NCI-H1092 (cell line): ENCODE data around the gene PCDHGA8.
"Not testable (repeated sequence)": the region's sequence is repeated elsewhere in the genome, so short reads cannot be mapped to it uniquely, and the experiment has no call there.

Experiments used
- DNase-seq: peaks from one replicate; lab custom pipeline; 2025; lab: John Stamatoyannopoulos, UW

Gene PCDHGA8

DNA sequence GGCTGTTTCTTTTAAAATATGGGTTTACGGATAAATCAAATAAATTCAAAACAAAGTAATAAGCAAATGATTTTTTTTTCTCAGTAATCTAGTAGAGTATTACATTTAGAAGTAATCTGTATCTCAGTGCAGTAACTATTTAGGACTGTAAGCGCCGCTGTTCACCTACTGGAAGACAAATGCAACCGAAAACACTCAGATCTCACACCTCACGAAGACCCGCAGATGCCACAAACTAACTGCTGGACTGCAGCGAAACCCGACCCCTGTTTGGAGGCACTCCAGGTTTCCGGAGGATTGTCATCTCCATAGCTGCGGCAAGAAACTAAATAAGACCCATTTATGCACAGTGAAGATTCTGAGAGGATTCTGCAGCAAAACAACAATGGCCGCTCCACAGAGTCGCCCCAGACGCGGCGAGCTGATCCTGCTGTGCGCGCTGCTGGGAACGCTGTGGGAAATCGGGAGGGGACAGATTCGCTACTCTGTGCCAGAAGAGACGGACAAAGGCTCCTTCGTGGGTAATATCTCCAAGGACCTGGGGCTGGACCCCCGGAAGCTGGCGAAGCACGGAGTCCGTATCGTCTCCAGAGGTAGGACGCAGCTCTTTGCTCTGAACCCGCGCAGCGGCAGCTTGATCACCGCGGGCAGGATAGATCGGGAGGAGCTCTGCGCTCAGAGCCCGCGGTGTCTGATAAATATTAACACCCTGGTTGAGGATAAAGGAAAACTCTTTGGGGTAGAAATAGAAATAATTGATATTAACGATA, at the start of gene PCDHGA8:
TSS of gene PCDHGA8 (plus strand) at position 205 of the 770 bp plus-strand sequence. CDS start at position 386, 181 bp downstream.
- DNase-seq: no peak

GRCh38 chr5:141342773-141343172, 49.7 kb upstream of the PCDHGA8 start:
- no peak for DNase-seq

- no peak for DNase-seq
Observed at GRCh38 chr5:141343242-141343952, 49.0 kb upstream of the PCDHGA8 start, which contains the start of gene PCDHGA3. Gene PCDHGA3, plus strand, starts transcription at chr5:141343829. Its CDS starts 205 bp downstream, at chr5:141344034.

DNA sequence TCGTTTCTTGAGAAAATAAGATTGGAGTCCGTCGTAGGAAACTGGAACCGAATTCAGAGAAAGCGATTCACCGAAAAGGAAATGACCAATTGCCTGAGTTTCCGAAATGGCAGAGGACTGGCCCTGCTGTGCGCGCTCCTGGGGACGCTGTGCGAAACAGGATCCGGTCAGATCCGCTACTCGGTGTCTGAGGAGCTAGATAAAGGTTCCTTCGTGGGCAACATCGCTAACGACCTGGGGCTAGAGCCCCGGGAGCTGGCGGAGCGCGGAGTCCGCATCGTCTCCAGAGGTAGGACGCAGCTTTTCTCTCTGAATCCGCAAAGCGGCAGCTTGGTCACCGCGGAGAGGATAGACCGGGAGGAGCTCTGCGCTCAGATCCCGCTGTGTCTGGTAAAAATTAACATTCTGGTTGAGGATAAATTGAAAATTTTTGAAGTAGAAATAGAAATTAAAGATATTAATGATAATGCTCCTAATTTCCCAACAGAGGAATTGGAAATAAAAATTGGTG, 48.4 kb upstream of the PCDHGA8 start:
- no peak for DNase-seq

DNA sequence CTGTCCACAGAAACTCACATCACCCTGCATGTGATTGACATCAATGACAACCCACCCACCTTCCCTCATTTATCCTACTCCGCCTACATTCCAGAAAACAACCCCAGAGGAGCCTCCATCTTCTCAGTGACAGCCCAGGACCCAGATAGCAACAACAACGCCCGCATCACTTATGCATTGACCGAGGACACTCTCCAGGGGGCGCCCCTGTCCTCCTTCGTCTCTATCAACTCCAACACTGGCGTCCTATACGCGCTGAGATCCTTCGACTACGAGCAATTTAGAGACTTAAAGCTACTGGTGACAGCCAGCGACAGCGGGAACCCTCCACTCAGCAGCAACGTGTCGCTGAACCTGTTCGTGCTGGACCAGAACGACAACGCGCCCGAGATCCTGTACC, 47.1 kb upstream of the PCDHGA8 start:
- DNase-seq: no peak

DNA sequence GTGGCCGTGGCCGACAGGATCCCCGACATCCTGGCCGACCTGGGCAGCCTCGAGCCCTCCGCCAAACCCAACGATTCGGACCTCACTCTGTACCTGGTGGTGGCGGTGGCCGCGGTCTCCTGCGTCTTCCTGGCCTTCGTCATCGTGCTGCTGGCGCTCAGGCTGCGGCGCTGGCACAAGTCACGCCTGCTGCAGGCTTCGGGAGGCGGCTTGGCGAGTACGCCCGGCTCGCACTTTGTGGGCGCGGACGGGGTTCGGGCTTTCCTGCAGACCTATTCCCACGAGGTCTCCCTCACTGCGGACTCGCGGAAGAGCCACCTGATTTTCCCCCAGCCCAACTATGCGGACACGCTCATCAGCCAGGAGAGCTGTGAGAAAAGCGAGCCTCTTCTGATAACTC, 46.4 kb upstream of the PCDHGA8 start:
- DNase-seq: not testable (repeated sequence)

DNA sequence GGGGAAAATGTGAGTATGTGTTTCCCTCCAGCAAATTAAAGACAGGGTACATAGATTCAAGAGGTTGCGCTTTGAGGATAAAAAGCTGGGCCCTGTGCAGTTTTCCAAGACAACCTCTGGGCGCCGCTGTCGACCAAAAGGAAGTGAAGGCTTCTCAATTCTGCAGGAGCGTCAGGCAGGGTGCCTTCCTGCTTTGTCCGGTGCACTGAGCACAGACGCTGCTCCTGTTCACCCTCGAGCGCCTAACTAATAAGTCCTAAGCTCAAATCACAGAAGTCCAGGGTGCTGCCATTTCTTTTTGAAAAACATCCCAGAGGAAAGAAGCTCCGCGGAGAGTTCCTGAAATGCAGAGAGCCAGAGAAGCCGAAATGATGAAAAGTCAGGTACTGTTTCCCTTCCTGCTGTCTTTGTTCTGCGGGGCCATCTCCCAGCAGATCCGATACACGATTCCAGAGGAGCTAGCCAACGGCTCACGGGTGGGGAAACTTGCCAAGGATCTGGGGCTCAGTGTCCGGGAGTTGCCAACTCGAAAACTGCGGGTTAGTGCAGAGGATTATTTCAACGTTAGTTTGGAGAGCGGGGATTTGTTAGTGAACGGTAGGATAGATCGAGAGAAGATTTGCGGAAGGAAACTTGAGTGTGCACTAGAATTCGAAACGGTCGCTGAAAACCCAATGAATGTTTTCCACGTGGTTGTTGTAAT, 42.4 kb upstream of the PCDHGA8 start, which contains the start of gene PCDHGB1:
TSS of gene PCDHGB1 (plus strand) at position 183 of the 703 bp plus-strand sequence. CDS start at position 345, 162 bp downstream.
- DNase-seq: peak; percentile 3

DNA sequence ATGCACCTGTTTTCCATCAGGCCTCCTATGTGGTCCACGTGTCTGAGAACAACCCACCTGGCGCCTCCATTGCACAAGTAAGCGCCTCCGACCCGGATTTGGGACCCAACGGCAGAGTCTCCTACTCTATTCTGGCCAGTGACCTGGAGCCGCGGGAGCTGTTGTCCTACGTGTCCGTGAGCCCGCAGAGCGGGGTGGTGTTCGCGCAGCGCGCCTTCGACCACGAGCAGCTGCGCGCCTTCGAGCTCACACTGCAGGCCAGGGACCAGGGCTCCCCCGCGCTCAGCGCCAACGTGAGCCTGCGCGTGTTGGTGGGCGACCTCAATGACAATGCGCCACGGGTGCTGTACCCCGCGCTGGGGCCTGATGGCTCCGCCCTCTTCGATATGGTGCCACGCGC, 40.8 kb upstream of the PCDHGA8 start:
- DNase-seq: no peak

DNA sequence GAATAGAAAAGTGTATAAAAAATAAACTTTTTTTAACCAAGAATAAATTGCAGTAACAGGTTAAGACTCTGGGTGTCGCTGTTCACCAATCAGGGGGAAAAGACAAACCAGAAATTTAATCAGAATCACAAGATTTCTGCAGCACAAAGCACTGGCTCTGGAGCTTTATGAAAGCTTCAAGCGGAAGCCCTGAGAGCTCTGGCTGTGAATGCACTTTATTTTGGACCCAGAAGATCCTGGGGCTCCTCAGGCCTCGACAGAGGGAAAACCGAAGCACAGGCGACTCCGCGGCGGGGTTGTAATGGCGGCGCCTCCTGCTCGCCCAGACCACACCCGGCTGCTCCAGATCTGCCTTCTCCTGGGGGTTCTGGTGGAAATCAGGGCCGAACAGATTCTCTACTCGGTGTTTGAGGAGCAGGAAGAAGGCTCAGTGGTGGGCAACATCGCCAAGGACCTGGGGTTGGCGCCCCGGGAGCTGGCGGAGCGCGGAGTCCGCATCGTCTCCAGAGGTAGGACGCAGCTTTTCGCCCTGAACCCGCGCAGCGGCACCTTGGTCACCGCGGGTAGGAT, 37.4 kb upstream of the PCDHGA8 start, which contains the start of gene PCDHGA4:
TSS of gene PCDHGA4 (plus strand) at position 122 of the 570 bp plus-strand sequence. CDS start at position 209, 87 bp downstream.
- no peak for DNase-seq

DNA sequence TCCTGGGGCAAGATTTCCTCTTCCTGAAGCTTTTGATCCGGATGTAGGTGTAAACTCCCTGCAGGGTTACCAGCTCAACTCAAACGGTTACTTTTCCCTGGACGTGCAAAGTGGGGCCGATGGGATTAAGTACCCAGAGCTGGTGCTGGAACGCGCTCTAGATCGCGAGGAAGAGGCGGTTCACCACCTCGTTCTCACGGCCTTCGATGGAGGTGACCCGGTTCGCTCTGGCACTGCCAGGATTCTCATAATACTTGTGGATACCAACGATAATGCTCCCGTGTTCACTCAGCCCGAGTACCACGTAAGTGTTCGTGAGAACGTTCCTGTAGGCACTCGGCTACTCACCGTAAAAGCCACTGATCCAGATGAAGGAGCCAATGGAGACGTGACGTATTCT, 36.8 kb upstream of the PCDHGA8 start:
- DNase-seq: no peak

GRCh38 chr5:141356133-141356532, 36.3 kb upstream of the PCDHGA8 start:
- DNase-seq: no peak

GRCh38 chr5:141356950-141357349, 35.5 kb upstream of the PCDHGA8 start:
- DNase-seq: no peak

DNA sequence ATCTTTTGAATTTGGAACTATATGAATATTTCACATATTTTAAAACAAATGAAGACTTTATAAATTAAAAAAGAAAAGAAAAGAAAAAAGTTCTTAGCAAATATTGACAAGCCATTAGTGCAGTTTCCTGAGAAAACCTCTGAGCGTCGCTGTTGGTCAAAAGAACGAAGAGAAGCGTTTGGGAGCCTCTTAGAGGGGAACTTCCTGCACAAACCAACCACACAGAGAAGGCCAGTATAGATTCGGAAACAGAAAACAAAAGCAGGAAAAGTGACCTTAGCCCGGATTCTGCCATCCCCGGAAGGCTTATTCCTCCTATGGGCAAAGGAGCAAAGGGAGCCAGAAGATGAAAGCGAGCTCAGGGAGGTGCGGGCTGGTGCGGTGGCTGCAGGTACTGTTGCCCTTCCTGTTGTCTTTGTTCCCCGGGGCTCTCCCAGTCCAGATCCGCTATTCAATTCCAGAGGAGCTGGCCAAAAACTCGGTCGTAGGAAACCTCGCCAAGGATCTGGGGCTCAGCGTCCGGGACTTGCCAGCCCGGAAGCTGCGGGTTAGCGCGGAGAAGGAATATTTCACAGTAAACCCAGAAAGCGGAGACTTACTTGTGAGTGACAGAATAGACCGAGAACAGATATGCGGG, 32.5 kb upstream of the PCDHGA8 start, which contains the start of gene PCDHGB2:
TSS of gene PCDHGB2 (plus strand) at position 205 of the 637 bp plus-strand sequence. CDS start at position 347, 142 bp downstream.
- DNase-seq: no peak

DNA sequence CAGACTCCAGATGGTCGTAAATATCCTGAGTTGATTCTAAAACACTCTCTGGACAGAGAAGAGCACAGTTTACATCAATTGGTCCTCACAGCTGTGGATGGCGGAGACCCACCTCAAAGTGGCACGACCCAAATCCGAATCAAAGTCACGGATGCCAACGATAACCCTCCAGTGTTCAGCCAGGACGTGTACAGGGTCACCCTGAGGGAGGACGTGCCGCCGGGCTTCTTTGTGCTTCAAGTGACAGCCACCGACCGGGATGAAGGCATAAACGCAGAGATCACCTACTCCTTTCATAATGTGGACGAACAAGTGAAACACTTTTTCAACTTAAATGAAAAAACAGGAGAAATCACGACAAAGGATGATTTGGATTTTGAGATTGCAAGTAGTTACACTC, 31.7 kb upstream of the PCDHGA8 start:
- DNase-seq: no peak

DNA sequence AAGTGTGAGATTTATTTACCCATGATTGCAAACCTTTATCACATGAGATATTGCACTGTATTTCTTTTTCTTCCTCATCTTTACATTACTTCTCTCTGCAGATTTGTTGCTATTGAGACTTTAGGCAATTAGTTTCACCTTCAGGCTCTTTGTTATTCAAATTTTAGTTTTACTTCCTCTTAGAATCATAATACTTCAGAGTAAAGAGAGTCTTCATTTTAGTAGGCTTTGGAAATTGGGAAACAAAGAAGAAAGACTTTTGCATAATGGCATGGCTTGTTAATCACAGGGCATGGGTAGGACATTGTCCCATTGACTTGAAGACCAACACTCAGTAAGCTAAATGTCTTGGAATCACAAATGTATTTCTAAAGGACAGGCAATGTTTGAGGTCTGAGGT, 29.7 kb upstream of the PCDHGA8 start:
- no peak for DNase-seq

- no peak for DNase-seq
Observed at GRCh38 chr5:141363952-141364660, 28.3 kb upstream of the PCDHGA8 start, which contains the start of gene PCDHGA5. Gene PCDHGA5, plus strand, starts transcription at chr5:141364162. Its CDS starts 169 bp downstream, at chr5:141364331.

DNA sequence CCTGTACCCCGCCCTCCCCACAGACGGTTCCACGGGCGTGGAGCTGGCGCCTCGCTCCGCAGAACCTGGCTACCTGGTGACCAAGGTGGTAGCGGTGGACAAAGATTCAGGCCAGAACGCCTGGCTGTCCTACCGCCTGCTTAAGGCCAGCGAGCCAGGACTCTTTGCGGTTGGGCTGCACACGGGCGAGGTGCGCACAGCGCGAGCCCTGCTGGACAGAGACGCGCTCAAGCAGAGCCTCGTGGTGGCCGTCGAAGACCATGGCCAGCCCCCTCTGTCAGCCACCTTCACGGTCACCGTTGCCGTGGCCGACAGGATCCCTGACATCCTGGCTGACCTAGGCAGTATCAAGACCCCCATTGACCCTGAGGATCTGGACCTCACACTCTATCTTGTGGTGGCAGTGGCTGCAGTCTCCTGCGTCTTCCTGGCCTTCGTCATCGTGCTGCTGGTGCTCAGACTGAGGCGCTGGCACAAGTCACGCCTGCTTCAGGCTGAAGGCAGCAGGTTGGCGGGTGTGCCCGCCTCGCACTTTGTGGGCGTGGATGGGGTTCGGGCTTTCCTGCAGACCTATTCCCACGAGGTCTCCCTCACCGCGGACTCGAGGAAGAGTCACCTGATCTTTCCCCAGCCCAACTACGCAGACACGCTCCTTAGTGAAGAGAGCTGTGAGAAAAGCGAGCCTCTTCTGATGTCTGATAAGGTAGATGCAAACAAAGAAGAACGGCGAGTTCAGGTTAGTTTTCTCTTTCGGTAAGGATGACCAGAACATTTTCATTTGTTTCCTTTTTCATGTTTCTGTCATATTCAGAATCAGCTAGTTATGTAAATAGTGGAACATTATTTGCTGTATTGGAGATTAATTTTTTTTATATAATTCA, 26.2 kb upstream of the PCDHGA8 start:
- DNase-seq: no peak

DNA sequence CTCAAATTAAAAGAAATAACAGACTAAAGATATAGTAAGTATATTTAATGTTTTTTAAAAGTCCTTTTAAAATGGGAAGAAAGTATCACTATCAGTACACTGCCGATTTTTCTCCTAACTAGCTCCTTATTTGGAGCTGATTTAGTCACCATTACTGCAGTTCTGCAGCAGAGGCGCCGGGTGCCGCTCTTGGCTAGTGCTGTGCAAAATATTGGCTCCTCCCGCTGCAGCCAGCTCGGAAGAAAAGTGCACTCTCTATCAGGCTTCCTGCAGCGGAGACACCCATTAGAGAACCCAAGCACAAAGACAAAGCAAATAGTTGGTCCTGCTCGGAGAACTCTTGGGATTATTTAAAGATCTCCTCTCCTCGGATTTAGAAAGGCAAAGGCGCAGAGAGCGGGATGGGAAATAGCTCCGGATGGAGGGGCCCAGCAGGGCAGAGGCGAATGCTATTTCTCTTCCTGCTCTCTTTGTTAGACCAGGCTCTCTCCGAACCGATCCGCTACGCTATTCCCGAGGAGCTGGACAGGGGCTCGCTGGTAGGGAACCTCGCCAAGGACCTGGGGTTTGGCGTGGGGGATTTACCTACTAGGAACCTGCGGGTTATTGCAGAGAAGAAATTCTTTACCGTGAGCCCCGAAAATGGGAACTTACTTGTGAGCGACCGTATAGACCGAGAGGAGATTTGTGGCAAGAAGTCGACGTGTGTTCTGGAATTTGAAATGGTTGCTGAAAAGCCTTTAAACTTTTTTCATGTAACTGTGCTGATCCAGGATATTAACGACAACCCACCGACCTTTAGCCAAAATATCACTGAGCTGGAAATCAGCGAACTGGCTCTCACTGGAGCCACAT, 22.2 kb upstream of the PCDHGA8 start, which contains the start of gene PCDHGB3:
TSS of gene PCDHGB3 (plus strand) at position 249 of the 855 bp plus-strand sequence. CDS start at position 402, 153 bp downstream.
- DNase-seq: no peak
